ENCODE data around the gene IKBIP. TPM values are rescaled to one million over a fixed set of nuclear protein-coding genes. Genes with fewer than 3 reads are reported as not detected.

IKBIP gene
- total and polyA plus RNA-seq, 10 donors = 13.5 to 30.7 (median 18.8) TPM

GRCh38 chr12:98656289-98657101 lies 11.9 kb upstream of the IKBIP start:
- H3K9me3 ChIP-seq = no peaks in the 10 kb centered on the region
- 46 to 68% (median 54%) methylated on average over 6 of the region's 6 CpGs for WGBS, 5 donors
- H3K4me1 ChIP-seq = peaks cover 0 to 7% (median 0%) of the 10 kb centered on the region in 6 donors
- no peaks in the 10 kb centered on the region for H3K27me3 ChIP-seq (replicated peaks in 1 of 7)
- intact Hi-C loops (cut with DNase I; ENCODE audit: low total_unique reads) = no loop called here
- no peak for DNase-seq
- TF ChIP-seq POLR2A (IDR thresholded peaks at IDR 0.05) = no peak
- TF ChIP-seq POLR2AphosphoS5 (IDR thresholded peaks at IDR 0.05) = no peak
- no peak for TF ChIP-seq CTCF (IDR thresholded peaks at IDR 0.05 in 8 of 11, conservative IDR thresholded peaks at IDR 0.05 in 3 of 11)
- no peak overlapping the region for H3K27ac ChIP-seq
- peaks cover 0 to 89% (median 55%) of the 10 kb centered on the region in 6 donors for H3K36me3 ChIP-seq
- H3K4me3 ChIP-seq = no peak overlapping the region

- intact Hi-C loops (cut with DNase I; ENCODE audit: low total_unique reads) = loop anchor here (5.0 kb wide), 1 partner anchor 82 kb away; no protein-coding TSS in a partner anchor
- peaks cover 0 to 89% (median 53%) of the 10 kb centered on the region in 6 donors for H3K36me3 ChIP-seq
- no peak for DNase-seq
Observed at GRCh38 chr12:98653866-98654493, 9.4 kb upstream of the IKBIP start.

GRCh38 chr12:98651328-98651727 lies 6.7 kb upstream of the IKBIP start:
- H3K9me3 ChIP-seq = no peaks in the 10 kb centered on the region
- no peak for DNase-seq
- H3K4me1 ChIP-seq = peaks cover 8 to 37% (median 15%) of the 10 kb centered on the region in 6 donors
- no peak overlapping the region for H3K27ac ChIP-seq
- intact Hi-C loops (cut with DNase I; ENCODE audit: low total_unique reads) = loop anchor here (5.0 kb wide), 1 partner anchor 79 kb away; no protein-coding TSS in a partner anchor
- H3K27me3 ChIP-seq (replicated peaks in 1 of 7) = no peaks in the 10 kb centered on the region
- no peak overlapping the region for H3K4me3 ChIP-seq
- H3K36me3 ChIP-seq = peaks cover 0 to 75% (median 36%) of the 10 kb centered on the region in 6 donors
- TF ChIP-seq POLR2AphosphoS5 (IDR thresholded peaks at IDR 0.05) (no peak), POLR2A (IDR thresholded peaks at IDR 0.05) (no peak), CTCF (IDR thresholded peaks at IDR 0.05 in 8 of 11, conservative IDR thresholded peaks at IDR 0.05 in 3 of 11) (no peak)

More at GRCh38 chr12:98653866-98654493, 9.4 kb upstream of the IKBIP start:
- no peaks in the 10 kb centered on the region for H3K9me3 ChIP-seq
- no peak for TF ChIP-seq POLR2AphosphoS5 (IDR thresholded peaks at IDR 0.05)
- peak in 9 of 11 experiments; percentile 26 to 63 (median 59) for TF ChIP-seq CTCF (IDR thresholded peaks at IDR 0.05 in 8 of 11, conservative IDR thresholded peaks at IDR 0.05 in 3 of 11)
- peaks cover 0 to 11% (median 0%) of the 10 kb centered on the region in 6 donors for H3K4me1 ChIP-seq
- H3K27me3 ChIP-seq (replicated peaks in 1 of 7) = no peaks in the 10 kb centered on the region
- no peak overlapping the region for H3K4me3 ChIP-seq
- no peak overlapping the region for H3K27ac ChIP-seq
- WGBS, 5 donors = 82 to 100% (median 96%) methylated on average over 1 of the region's 1 CpG
